Measurements from ENCODE around the gene NXPE3. TPM values are rescaled to one million over a fixed set of nuclear protein-coding genes. Genes with fewer than 3 reads are reported as not detected.

NXPE3 gene
- total RNA-seq, 1 donor from 2014 or later, result 26.9 TPM

GRCh38 chr3:101796077-101796680 lies 17.2 kb downstream of the NXPE3 start:
- intact Hi-C loops (cut with DNase I), result no loop called here
- no peak for DNase-seq (ENCODE audit: low spot score)

- no peak for DNase-seq (ENCODE audit: low spot score)
- intact Hi-C loops (cut with DNase I), result no loop called here
Measured at GRCh38 chr3:101801174-101801573, 22.2 kb downstream of the NXPE3 start.

GRCh38 chr3:101802179-101802578 lies 23.2 kb downstream of the NXPE3 start:
- DNase-seq (ENCODE audit: low spot score), result no peak
- intact Hi-C loops (cut with DNase I), result no loop called here

DNA sequence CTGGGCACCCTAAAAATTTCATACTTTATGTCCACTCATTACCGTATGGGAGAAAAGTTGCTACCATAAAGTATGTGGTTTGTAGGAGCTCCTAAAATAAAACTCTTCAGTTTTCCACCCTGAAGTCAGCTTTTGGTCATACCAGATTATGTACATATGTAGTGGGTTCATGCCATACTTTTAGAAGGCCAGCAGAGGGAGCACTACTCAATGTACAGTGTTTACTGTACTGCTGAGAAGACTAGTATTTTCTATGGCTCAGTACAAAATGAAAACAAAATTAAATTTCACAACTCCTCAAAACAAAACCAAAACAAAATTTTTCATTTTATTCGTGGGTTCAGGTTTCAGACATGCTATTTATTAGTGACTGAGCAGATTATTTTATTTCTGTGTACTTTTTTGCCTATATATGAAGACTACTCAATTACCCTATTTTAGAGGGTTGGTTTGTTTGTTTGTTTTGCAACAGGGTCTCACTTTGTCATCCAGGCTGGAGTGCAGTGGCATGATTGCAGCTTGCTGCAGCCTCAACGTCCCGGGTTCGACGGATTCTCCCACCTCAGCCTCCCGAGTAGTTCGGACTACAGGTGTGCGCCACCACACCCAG lies 24.3 kb downstream of the NXPE3 start:
- intact Hi-C loops (cut with DNase I), result no loop called here
- no peak for DNase-seq (ENCODE audit: low spot score)

GRCh38 chr3:101803939-101804338 lies 24.9 kb downstream of the NXPE3 start:
- intact Hi-C loops (cut with DNase I), result no loop called here
- no peak for DNase-seq (ENCODE audit: low spot score)

GRCh38 chr3:101806491-101806890 lies 27.5 kb downstream of the NXPE3 start:
- intact Hi-C loops (cut with DNase I), result loop anchor here (5.0 kb wide), 1 partner anchor 731 kb away; no protein-coding TSS in a partner anchor
- DNase-seq (ENCODE audit: low spot score), result no peak

DNA sequence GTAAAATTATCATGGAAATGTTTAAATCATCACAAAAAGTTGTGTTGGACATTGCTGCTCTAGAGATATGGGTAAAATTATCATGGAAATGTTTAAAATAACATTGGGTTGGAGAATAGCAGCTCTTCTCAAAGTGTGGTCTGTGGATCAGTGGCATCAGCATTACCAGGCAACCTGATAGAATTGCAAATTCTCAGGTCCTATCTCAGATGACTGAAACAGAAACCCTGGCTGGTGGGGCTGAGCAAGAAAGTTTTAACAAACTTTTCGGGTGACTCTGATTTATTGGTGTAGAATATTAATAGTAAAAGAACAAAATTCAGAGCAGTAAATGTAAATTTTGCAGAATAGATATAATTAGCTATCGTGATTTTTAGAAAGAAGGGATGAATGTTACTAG lies 28.9 kb downstream of the NXPE3 start:
- intact Hi-C loops (cut with DNase I), result loop anchor here (2.0 to 5.0 kb wide), 2 partner anchors 417 to 729 kb away; no protein-coding TSS in a partner anchor
- no peak for DNase-seq (ENCODE audit: low spot score)

DNA sequence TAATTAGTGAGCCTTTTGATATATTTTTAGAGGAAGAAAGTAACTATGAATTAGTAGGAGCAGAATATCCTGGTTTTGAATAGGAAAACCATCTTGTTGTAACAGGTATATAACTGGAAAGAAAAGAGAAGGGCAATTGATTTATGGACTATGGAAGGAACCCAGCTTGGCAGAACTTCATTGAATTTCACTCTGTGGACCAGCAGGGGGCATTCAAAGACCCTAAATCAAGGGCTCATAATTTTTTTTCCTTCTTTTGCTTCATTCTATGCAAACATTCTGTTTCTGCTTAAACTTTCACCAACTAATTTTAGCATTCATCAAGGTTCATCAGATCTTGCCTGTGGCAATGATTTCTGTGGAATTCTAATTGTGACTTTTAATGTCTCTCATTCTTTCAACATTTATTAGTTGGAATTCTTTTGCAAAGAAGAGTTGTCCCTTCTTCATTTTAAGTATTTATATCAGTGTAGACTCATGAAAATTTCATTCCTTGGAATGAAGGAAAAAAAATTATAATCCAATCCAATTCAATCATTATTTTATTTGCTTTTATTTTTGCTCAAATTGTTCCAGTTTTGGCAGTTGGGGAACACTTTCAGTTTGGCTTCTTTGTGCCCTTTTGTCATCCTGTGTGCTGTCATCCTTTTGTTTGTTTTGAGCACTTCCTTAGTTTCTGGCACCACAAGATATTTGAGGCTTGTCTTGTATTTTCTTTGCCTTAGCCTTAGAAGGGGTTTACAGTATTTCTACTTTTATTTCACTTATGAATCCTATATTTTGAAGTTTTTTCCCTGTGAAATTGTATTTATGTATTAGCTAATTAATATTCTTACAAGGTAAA lies 30.4 kb downstream of the NXPE3 start:
- DNase-seq (ENCODE audit: low spot score), result no peak
- intact Hi-C loops (cut with DNase I), result loop anchor here (2.0 to 5.0 kb wide), 3 partner anchors 43 to 728 kb away; no protein-coding TSS in a partner anchor

DNA sequence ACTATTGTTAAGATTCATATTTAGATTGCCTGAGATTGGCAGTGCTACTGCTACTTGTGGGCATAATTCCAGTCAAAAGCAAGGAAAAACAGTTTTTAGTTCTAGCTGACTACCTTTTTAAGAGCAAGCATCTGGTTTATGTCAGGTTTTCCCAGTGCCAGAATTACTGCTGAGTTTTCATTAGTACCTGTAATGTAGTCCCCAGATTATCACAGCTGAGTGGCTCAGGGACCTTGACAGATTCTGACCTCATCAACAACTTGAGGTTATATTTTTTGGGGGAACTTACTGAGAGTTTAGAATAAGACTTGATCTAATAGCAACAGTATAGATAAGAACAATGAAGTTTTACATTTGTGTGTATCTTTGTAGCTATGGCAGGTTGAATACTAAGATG lies 31.0 kb downstream of the NXPE3 start:
- intact Hi-C loops (cut with DNase I), result loop anchor here (5.0 kb wide), 1 partner anchor 42 kb away; no protein-coding TSS in a partner anchor

DNA sequence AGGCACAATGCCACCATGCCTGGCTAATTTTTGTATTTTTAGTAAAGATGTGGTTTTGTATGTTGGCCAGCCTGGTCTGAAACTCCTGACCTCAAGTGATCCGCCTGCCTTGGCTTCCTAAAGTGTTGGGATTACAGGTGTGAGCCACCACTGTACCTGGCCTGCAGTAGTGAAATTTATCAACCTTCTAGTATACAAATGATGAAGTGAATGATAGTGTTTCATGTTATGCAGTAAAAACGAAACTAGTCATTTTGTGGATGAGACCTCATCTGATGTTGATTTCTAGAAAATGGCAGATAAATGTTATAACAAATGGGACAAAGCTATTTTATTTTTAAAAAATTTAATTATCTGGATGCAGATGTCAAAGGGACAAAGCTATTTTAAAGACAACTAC lies 32.9 kb downstream of the NXPE3 start:
- DNase-seq (ENCODE audit: low spot score), result no peak
- intact Hi-C loops (cut with DNase I), result loop anchor here (5.0 kb wide), 1 partner anchor 40 kb away; no protein-coding TSS in a partner anchor

More for the DNA sequence above, 31.0 kb downstream of the NXPE3 start:
- DNase-seq (ENCODE audit: low spot score), result no peak

- no peak for DNase-seq (ENCODE audit: low spot score)
- intact Hi-C loops (cut with DNase I), result loop anchor here (5.0 kb wide), 1 partner anchor 39 kb away; no protein-coding TSS in a partner anchor
Measured at GRCh38 chr3:101812895-101813294, 33.9 kb downstream of the NXPE3 start.

GRCh38 chr3:101813817-101814440 lies 34.9 kb downstream of the NXPE3 start:
- intact Hi-C loops (cut with DNase I), result loop anchor here (5.0 kb wide), 1 partner anchor 38 kb away; no protein-coding TSS in a partner anchor
- DNase-seq (ENCODE audit: low spot score), result no peak

GRCh38 chr3:101814835-101815234 lies 35.8 kb downstream of the NXPE3 start:
- no peak for DNase-seq (ENCODE audit: low spot score)
- intact Hi-C loops (cut with DNase I), result loop anchor here (5.0 kb wide), 1 partner anchor 37 kb away; no protein-coding TSS in a partner anchor

DNA sequence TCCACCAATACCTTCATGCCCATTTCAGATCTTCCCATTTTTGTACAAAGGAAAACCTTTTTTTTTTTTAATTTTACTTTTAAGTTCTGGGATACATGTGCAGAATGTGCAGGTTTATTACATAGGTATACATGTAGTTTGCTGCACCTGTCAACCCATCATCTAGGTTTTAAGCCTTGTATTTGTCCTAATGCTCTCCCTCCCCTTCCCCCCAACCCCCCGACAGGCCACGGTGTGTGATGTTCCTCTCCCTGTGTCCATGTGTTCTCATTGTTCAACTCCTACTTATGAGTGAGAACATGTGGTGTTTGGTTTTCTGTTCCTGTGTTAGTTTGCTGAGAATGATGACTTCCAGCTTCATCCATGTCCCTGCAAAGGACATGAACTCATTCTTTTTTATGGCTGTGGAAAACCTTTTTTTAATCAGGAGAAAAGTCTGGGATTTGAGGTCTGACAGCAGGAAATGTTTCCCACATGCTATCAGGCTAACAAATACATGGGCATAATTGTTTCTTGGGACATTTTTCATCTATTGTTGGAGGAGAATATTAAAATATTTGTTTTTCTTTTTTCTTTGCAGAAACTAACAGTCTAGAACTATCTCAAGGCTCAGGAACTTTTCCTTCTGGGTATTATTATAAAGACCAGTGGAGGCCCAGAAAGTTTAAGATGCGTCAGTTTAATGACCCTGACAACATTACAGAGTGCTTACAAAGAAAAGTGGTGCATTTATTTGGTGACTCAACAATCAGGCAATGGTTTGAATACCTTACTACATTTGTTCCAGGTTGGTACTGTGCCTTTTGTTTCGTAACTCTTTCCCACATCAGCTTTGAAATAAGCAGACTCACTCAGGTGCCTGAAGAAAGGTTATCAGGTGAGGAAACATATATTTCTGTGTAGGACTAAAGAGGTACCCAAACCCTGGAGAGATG lies 37.5 kb downstream of the NXPE3 start:
- intact Hi-C loops (cut with DNase I), result no loop called here

GRCh38 chr3:101817992-101818391 lies 39.0 kb downstream of the NXPE3 start:
- DNase-seq (ENCODE audit: low spot score), result no peak
- intact Hi-C loops (cut with DNase I), result no loop called here

More for the DNA sequence above, 37.5 kb downstream of the NXPE3 start:
- DNase-seq (ENCODE audit: low spot score), result no peak

DNA sequence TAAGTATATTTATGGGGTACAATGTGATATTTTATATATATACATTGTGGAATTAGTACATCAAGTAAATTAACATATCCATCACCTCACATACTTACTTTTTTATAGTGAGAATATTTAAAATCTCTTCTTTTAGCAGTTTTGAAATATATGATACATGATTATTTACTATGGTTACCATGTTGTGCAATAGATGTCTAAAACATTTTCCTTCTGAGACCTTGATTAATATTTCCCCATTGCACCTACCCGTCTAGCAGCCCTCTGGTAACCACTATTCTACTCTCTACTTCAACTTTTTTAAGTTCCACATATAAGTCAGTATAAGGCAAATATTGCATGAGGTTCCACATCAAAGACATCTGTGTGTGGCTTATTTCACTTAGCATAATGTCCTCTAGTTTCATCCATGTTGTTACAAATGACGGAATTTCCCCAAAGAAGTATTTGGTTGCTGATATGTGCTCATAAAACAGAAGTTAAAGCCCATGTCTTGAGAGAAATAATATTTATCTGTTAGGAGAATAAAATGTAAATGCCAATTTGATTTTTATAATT lies 40.7 kb downstream of the NXPE3 start:
- no peak for DNase-seq (ENCODE audit: low spot score)
- intact Hi-C loops (cut with DNase I), result no loop called here

DNA sequence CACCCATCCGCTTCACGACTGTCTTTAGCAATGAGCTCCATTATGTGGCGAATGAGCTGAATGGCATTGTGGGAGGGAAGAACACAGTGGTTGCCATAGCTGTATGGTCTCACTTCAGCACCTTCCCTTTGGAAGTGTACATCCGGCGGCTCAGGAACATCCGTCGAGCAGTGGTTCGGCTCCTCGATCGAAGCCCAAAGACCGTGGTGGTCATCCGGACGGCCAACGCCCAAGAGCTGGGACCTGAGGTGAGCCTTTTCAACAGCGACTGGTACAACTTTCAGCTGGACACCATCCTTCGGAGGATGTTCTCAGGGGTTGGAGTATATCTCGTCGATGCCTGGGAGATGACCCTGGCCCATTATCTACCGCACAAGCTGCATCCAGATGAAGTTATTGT lies 42.5 kb downstream of the NXPE3 start:
- intact Hi-C loops (cut with DNase I), result no loop called here
- DNase-seq (ENCODE audit: low spot score), result no peak

- no peak for DNase-seq (ENCODE audit: low spot score)
- intact Hi-C loops (cut with DNase I), result no loop called here
Measured at GRCh38 chr3:101823525-101823924, 44.5 kb downstream of the NXPE3 start.
